CD4-positive, alpha-beta T cell treated with Interleukin-17A for 4 hours (primary cell): ENCODE measurements around the gene UBAC1.
A peak's percentile ranks its signal among the peaks of the same experiment; 100 is the strongest.

Experiments
- DNase-seq: peaks from one replicate; pipeline ENCODE4 v3.0.0-alpha.2; 2020; ENCODE audit warnings: mixed read lengths

Gene UBAC1

GRCh38 chr9:135961277-135961715, at the start of gene UBAC1:
Gene UBAC1, minus strand, starts transcription at chr9:135961373. Its CDS starts 211 bp downstream, at chr9:135961162.
- peak; percentile 97 for DNase-seq

DNA sequence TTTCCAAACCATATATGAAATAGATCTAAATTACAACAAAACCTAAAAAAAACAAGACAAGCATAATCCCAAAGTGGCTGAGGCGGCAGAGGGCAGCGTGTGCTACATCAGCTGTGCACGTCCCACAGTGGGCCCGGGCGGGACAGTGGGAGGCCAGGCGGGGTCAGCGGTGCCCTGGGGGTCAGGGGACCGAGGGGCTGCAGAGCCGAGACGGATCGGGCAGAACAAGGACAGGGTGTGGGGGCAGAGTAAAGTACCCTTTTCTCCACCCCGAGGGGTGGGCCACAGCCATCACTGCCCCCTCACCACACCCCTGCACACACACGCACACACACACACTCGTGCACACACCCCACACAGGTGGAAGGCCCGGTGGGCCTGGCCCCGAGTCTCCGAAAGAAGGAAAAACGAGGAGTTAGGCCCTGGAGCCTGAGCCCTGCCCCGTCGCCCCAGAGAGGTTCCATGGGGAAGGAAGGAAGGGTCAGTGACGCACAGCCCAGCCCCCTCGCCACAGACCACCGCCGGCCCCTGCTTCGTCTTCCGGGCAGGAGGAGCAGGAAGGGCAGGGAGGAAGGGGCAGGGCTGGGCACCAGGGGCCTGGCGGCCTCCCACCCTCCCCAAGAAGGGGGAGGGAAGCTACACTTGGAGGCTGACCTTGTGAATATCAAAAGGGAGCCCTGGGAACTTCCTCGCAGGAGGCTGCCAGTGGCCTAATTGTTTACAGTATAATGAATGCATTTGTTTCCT, 49.6 kb upstream of the UBAC1 start:
- DNase-seq: no peak

GRCh38 chr9:136010176-136010575, 49.0 kb upstream of the UBAC1 start:
- no peak for DNase-seq

- DNase-seq: no peak
These were observed 48.3 kb upstream of the UBAC1 start for GRCh38 chr9:136009516-136009915.

GRCh38 chr9:136008693-136008997, 47.5 kb upstream of the UBAC1 start:
- no peak for DNase-seq

DNA sequence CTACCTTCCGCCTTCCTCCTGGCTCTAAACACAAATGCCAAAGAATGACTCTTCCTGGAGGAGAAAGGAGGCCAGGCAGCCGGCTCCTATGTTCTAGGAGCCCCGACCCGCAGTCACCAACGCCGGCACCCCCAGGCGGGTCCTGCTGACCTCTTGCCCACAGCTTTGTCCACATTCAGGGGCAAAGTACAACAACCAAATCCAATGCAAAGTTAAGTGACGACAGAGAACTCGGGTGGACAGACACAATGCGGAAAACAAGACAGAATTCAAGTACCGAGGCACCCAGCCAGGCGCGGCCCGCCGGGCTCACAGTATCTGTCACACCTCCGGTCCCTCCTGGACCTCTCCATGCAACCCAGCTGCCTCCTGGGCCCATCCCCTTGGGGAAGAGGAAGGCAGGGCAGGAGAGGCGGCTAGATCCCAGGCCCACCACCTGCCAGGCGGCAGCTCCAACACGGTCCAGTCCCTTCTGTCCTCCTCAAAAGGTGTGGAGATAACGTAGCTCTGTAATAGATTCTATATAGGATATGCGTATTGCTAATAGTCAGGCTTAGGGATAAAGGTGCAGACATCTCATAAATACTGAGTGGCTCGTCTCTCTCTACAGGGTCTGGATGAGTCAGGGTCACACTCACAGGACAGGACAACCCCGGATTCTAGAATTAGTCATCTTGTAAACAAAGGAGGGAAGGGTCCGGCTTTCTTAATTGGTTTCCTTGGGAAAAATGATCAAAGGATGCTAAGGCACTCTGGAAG, 46.9 kb upstream of the UBAC1 start:
- no peak for DNase-seq

GRCh38 chr9:136007276-136007933, 46.2 kb upstream of the UBAC1 start:
- DNase-seq: no peak

GRCh38 chr9:136006169-136006568, 45.0 kb upstream of the UBAC1 start:
- DNase-seq: no peak

DNA sequence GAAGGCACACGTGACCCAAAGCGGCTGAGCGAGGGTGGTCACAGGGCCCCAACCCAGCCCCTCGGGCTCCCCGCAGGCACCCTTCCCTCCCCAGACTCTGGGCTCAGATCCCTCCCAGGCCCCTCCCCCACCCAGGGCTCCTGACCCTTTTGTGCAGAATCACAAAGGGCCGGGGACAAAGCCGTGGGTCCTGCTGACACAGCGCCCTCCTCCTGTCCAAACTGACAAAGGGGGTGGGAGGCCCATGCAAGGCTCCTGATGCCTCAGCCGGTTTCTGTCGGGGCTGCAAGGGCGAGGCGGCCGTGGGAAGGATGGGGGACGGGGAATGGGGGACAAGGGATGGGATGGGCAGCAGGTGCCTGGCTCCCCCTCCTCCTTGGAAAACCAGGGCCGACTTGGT, 43.5 kb upstream of the UBAC1 start:
- DNase-seq: no peak

DNA sequence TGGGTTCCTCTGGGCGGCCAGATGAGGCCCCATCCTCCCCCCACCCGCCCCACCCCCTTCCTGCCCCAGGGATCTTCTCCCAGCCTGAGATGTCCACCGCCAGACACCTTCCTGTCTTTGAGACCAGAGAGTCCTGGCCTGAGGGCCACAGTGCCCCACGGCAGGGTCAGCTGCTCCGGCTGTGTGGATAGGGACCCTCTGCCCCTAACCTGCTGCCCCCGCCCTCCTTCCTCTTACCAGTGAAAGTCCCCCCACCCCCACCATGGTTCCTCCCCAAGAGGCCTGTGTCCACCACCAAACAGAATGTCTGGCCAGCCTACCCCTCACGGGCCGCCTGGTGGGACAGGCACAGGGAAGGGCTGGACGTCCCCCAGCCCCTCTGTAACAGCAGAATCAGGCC, 43.0 kb upstream of the UBAC1 start:
- no peak for DNase-seq

DNA sequence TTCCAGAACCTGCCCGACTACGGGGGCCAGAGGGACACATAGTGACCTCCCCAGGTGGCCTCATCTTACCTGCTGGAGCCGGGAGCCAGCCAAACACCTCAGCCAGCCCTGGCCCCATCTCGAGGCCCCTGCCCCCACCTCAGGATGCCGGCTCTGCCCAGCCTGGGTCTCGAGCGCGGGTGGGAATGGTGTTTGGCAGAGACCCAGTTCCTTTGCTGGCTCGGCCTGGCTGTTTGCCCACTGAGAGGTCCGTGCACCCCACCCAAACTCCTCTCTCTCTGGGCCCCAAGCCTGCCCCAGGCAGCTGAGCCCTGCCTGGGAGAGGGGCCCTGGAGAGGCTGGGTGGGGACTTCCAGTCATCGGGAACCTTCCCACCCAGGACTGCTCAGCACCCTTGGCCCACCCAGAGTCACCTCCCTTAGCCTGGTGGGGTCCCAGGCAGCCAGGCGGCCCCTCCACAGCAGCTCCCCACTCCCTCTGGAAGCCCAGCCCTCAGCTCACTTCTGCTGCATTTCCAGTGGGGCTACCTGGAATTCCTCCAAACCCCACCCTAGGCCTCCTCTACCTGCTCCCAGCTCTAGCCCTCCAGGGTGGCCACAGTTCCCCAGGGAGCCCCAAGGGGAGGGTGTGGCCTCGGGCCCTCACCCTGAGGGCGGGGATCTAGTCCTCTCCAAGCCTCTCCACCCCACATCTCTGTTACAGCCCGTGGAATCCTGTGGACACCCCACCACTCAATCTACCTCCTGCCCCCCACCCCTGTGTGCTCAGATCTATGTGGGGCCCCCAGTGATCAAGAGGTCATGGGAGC, 42.4 kb upstream of the UBAC1 start:
- DNase-seq: no peak

GRCh38 chr9:136002881-136003280, 41.7 kb upstream of the UBAC1 start:
- DNase-seq: no peak

DNA sequence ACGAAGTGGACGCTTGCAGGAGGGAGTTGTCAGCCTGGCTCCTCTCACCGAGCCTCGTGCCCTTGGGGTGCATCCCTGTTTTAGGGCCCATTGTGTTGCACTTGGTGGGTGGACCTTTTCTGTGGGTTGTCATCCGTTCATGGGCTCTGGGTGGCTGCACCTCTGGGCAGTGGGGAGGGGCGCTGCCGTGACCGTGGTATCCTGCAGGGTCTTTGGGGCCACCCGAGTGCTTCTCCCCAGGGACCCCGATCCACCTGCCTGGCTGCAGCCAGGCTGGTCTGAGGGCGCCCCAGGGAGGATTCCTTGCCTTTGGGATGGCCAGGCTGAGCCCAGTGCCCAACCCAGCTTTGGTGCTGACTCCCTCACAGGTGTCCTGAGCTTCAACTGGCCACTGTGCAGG, 41.0 kb upstream of the UBAC1 start:
- DNase-seq: no peak

DNA sequence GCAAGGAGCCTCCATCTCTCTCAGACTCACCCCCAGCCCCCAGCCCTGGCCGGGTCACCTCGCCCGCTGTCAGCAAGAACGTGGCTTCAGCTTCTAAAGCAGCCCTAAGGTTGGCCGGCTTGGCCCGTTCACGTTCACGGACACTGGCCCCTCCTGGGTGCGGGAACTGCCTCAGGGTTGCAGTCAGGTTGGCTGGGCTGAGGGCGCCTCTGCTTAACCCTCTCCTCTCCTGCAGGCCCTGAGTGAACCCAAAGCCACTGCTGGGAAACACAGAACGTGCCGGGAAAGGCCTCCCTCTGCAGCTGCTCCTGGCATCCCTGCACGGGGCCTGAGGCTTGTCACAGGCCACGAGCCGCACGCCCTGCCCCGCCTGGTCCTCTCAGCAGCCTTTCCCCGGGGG, 40.1 kb upstream of the UBAC1 start:
- DNase-seq: no peak

DNA sequence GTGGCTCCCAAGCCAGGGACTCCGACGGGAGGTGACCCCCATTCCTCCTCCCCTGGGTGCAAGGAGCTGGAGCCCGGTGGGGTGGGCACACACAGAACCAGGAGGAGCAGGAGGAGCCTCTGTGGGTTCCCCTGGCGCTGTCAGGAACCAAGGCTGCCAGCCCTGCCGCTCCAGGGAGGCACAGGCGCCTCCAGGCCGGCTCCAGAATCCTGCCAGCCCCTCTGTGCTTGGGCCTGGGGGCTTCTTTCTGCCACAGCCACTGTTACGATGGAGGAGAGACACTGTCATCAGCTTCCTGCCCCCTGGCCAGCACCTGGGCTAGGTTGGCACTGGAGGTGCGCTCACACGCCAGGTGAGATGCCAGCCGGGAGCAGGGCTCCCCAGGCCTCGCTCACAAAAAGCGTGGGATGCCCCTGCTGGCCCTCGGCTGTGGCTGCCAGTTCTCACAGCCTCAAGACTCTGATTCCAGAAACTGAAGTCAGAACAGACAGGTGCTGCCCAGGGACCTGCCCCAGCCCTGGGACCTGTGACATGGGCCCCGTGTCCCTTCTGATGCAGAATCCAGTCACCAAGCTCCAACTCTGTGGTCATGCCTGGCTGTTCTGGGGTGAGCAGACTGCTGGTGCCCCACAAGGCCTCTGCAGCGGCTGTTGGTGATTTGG, 37.4 kb upstream of the UBAC1 start:
- DNase-seq: no peak

GRCh38 chr9:135998016-135998380, 36.8 kb upstream of the UBAC1 start:
- DNase-seq: no peak

GRCh38 chr9:135997090-135998015, 36.2 kb upstream of the UBAC1 start:
- no peak for DNase-seq

- DNase-seq: no peak
These were observed 34.6 kb upstream of the UBAC1 start for GRCh38 chr9:135995816-135996215.

DNA sequence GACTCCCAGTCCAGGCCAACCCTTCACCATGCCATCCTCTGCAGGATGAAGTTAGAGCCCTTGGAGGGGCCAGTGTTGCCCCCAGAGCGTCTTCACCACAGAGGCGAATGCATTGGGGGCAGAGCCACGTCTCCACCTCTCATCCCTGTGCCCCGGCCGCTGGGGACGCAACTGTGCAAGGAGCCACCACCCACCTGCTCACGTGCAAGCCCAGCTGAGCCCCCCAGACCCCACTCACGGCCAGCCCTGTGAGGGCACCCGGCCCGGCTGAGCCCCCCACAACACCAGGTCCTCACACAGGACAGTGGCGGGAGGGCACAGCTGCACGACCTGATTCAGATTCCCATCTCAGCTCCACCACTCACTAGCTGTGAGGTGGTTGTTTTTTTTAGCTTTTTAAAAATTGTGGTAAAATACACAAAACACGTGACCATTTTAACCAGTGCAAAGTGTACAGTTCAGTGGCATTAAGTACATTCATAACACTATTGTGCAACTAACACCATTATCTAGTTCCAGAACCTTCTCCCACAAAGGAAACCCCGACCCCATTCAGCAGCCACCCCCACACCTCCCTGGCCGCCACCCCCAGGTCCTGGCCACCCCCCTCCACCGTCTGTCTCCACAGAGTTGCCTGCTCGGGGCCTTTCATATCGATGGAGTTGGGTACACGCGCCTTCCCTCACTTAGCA, 33.5 kb upstream of the UBAC1 start:
- DNase-seq: no peak

GRCh38 chr9:135993765-135994500, 32.8 kb upstream of the UBAC1 start:
- DNase-seq: no peak
